Stimulated activated CD8-positive, alpha-beta memory T cell treated with anti-CD3 and anti-CD28 coated beads, Interleukin-7, amount 100 ng/mL, for 1 hour (primary cell): ENCODE measurements around the gene AP1S1.
A peak's percentile ranks its signal among the peaks of the same experiment; 100 is the strongest.
"Not testable (repeated sequence)": the region's sequence is repeated elsewhere in the genome, so short reads cannot be mapped to it uniquely, and the experiment has no call there.

Experiments used
- DNase-seq, 2 donors: peaks; one replicate each; pipeline ENCODE4 v3.0.0-alpha.2; 2020; ENCODE audit warnings: low read depth in 2 of 2

AP1S1 gene

DNA sequence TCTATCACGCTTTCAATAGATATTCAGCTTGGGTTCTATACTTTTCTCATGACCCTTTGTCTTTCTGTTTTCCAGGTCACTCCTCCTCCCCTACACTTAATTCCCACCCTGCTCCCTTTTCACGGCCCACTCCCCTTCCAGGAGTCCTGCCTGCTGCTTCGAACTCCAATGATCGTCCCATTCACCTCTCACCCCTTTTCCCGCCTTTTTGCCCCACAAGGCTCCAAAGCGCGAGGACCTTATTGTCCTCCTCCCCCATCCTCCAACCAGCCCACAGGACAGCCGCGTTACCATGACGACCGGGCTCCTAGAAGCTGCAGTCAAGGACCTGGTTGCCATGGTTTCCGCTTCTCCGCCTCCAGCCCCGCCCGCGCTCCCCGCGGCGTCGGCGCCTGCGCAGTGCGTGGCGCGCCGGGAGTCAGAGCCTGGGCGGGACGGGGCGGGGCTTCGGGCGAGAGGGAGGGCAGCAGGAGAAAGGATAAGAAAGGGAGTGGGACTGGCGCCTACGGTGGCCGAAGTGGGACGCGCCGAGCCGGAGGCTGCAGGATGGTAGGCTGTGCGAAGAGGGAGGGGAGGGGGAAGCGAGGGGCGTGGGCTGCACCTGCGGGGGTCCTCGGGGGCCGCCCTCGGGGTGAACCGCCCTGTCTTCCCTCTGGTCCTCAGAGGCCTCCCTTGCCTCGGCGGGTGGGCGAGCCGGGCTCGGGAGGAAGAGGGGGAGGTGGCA, at the start of gene AP1S1:
Gene AP1S1, plus strand, starts transcription at position 508 of the 724 bp plus-strand sequence. Its CDS starts 39 bp downstream, at position 547.
- DNase-seq = peak; percentile 73 to 75

GRCh38 chr7:101104799-101105198, 49.5 kb upstream of the AP1S1 start:
- DNase-seq = no peak

DNA sequence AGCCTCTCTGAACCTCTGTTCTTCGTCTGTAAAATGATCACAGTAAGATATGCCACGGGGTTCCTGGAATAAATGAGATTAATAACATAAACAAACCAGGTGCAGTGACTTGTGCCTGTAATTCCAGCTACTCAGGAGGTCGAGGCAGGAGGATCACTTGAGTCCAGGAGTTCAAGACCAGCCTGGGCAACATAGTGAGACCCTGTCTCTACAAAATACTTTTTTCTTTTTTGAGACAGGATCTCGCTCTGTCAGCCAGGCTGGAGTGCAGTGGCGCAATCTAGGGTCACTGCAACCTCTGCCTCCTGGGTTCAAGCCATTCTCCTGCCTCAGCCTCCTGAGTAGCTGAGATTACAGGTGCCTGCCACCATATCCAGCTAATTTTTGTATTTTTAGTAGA, 49.0 kb upstream of the AP1S1 start:
- not testable (repeated sequence) for DNase-seq

- DNase-seq = no peak
Observed at GRCh38 chr7:101106386-101106785, 47.9 kb upstream of the AP1S1 start.

- DNase-seq = no peak
Observed at GRCh38 chr7:101108330-101108857, 45.9 kb upstream of the AP1S1 start.

GRCh38 chr7:101108961-101109360, 45.3 kb upstream of the AP1S1 start:
- DNase-seq = no peak

DNA sequence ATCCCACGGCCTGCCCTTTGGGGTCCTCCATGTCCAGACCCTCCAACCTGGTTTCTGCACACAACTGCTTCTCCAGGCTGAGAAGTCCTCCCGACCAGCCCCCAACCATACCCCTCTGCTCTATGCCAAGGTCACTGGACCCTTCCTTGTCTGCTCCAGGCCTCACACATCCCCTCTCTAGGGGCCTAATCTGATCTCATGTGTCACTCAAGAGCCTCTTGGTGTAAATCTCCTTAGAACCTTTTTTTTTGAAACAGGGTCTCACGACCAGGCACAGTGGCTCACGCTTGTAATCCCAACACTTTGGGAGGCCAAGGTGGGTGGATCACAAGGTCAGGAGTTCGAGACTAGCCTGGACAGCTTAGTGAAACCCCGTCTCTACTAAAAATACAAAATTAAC, 44.9 kb upstream of the AP1S1 start:
- DNase-seq = no peak

- DNase-seq = no peak
Observed at GRCh38 chr7:101111261-101111660, 43.0 kb upstream of the AP1S1 start.

- DNase-seq = no peak
Observed at GRCh38 chr7:101112233-101112632, 42.0 kb upstream of the AP1S1 start.

DNA sequence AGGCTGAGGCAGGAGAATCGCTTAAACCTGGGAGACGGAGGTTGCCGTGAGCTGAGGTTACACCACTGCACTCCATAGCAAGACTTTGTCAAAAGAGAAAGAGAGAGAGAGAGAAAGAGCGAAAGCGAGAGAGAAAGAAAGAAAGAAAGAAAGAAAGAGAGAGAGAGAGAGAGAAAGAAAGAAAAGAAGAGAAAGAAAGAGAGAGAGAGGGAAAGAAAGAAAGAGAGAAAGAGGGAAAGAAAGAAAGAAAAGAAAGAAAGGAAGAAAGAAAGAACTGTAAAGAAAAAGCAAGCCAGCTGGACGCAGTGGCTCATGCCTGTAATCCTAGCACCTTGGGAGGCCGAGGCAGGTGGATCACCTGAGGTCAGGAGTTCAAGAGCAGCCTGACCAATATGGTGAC, 41.1 kb upstream of the AP1S1 start:
- DNase-seq = not testable (repeated sequence)

GRCh38 chr7:101113836-101114235, 40.4 kb upstream of the AP1S1 start:
- DNase-seq = no peak

GRCh38 chr7:101114492-101114891, 39.8 kb upstream of the AP1S1 start:
- no peak for DNase-seq

- DNase-seq = no peak
Observed at GRCh38 chr7:101115215-101115614, 39.1 kb upstream of the AP1S1 start.

DNA sequence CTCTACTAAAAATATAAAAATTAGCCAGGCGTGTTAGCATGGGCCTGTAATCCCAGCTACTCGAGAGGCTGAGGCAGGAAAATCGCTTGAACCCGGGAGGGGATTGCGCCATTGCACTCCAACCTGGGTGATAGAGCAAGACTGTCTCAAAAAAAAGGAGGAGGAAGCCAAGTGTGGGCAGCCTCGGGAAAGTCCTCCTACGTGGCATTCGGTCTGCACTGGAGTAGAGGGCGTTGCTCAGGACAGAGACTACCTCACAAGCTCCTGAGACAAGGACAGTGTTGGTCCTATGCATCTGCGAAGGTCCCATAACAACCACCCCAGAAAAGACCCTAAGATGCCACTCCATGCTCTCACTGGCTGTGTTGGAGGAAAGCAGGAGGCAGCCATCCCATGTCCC, 37.4 kb upstream of the AP1S1 start:
- no peak for DNase-seq

- DNase-seq = no peak
Observed at GRCh38 chr7:101118856-101119255, 35.4 kb upstream of the AP1S1 start.

- no peak for DNase-seq
Observed at GRCh38 chr7:101119876-101120275, 34.4 kb upstream of the AP1S1 start.

DNA sequence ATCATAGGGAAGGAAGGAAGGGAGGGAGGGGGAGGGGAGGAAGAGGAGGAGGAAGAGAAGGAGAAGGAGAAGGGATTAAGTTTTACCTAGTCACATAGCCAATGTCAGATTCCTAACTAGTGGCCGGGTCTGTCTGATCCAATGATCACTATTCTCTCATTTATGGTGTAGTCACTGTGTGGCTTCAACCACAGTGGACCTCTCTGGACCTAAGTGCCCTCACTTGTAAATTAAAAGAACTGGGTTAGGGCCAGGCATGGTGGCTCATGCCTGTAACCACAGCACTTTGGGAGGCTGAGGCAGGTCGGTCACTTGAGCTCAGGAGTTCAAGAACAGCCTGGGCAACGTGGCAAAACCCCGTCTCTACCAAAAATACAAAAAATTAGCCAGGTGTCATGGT, 34.0 kb upstream of the AP1S1 start:
- no peak for DNase-seq

DNA sequence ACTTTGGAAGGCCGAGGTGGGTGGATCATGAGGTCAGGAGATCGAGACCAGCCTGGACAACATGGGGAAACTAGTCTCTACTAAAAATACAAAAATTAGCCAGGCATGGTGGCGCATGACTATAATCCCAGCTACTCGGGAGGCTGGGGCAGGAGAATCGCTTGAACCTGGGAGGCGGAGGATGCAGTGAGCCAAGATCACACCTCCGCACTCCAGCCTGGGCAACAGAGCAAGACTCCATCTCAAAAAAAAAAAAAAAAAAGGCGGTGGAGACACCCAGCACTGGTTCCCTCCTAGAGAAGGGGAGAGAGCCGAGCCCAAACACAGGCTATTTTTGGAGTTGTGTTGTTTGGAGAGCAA, 32.7 kb upstream of the AP1S1 start:
- not testable (repeated sequence) for DNase-seq

DNA sequence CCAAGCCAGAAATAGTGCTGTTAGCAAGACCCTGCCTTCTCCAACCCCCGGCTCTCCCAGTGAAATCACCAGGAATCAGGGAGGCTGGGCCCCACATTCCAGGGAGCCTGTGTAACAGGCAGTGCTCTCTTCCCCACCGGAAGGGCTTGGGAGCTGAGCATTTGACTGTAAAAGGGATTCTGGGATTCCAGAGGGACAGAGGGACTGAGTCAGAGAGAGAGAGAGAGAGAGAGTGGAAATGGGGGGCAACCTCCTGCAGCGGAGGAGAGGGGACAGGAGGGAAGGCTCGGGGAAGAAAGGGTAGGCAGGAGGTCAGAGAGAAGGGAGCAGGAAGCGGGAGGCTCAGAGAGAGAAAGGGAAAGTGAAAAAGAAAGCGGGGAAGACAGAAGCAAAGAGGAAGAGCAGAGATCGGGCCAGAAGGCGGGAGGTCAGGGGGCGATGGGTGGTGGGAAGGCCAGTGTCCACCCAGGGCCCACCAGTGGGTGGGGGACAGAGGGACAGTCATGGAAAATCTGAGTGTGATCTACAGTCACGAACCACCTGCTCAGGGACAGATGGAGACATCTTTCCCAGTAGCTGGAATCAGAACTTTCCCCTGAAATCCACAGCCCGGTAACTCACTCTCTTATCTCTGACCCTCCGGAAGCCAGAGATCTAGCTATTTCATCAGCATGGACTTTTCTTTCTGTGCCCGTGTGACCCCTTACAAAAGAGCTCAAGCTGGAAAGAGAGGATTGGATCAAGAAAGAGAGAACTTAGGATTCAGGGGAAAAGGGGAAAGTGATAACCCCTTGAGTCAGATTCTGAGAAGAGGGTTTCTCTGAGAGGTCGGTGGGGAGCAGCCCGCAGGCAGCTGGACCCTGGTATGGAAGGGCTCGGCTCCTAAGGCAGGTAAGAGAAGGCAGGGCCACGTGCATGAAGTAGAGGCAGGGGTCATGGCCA, 32.0 kb upstream of the AP1S1 start:
- no peak for DNase-seq

GRCh38 chr7:101122933-101123702, 31.2 kb upstream of the AP1S1 start:
- no peak for DNase-seq

- DNase-seq = no peak
Observed at GRCh38 chr7:101123703-101124068, 30.6 kb upstream of the AP1S1 start.
